Measurements from ENCODE around the gene FRY.

DNA sequence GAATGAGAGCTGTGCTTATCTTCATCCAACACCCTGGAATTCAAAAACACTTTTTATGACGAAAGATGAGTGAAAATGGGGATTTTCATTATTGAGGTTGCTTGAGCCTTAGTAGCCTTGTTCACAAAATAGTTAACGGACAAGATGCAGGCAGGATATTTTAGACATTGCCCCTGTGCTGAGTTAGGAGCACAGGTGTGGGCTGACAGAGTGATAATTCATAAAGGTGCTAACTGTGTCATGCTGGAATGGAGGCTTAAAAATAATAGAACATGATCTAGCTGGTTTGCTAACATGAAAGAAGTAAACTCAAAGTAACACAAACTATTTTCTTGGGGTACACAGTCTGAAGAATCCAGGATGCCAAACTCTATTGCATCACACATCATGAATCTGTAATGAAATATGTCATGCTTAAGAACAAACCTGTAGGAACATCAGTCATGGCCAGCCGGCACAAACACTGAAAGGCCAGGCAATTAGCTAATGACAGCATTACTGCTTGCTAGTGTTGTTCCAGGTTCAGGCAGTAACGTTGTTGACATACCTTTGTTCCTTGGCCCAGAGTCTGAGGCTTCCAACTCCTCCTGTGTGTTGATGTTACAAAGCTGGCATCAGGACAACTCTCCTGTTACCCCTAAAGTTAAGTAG lies 55.3 kb downstream of the FRY start:
- TF ChIP-seq, protein P1, sequence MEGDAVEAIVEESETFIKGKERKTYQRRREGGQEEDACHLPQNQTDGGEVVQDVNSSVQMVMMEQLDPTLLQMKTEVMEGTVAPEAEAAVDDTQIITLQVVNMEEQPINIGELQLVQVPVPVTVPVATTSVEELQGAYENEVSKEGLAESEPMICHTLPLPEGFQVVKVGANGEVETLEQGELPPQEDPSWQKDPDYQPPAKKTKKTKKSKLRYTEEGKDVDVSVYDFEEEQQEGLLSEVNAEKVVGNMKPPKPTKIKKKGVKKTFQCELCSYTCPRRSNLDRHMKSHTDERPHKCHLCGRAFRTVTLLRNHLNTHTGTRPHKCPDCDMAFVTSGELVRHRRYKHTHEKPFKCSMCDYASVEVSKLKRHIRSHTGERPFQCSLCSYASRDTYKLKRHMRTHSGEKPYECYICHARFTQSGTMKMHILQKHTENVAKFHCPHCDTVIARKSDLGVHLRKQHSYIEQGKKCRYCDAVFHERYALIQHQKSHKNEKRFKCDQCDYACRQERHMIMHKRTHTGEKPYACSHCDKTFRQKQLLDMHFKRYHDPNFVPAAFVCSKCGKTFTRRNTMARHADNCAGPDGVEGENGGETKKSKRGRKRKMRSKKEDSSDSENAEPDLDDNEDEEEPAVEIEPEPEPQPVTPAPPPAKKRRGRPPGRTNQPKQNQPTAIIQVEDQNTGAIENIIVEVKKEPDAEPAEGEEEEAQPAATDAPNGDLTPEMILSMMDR (IDR thresholded peaks at IDR 0.05) = no peak
- no peak for TF ChIP-seq POLR2A (IDR thresholded peaks at IDR 0.05)

All from heart left ventricle (tissue), 13 donors.